Purkinje cell (primary cell): ENCODE data around the gene CSAG1. TPM values are rescaled to one million over a fixed set of nuclear protein-coding genes. Genes with fewer than 3 reads are reported as not detected.

Source experiments
- polyA plus RNA-seq: library from polyadenylated mRNA; unstranded; fragments of >200 nt; fragmentation: Nextera tagmentation; gene quantifications from 2 replicates; pipeline ENCODE4 v1.2.1, GENCODE V29; 2014

The CSAG1 gene
- 0.86 TPM in 1 of 2 replicates, not detected in the other for polyA plus RNA-seq

GRCh38 chrX:152733261-152733975, at the start of gene CSAG1, which contains the start of gene MAGEA12:
TSS of gene CSAG1 (minus strand) at chrX:152733721. CDS start at chrX:152732460, 1,261 bp downstream.
TSS of gene MAGEA12 (plus strand) at chrX:152733757. CDS start at chrX:152736162, 2,405 bp downstream.

GRCh38 chrX:152769549-152770289, 36.2 kb upstream of the CSAG1 start, which contains the start of gene MAGEA6:
TSS of gene MAGEA6 (minus strand) at chrX:152769689. CDS start at chrX:152767650, 2,039 bp downstream.

GRCh38 chrX:152758918-152759317, 25.4 kb upstream of the CSAG1 start, which contains the start of gene CSAG3:
TSS of gene CSAG3 (plus strand) at chrX:152759218.

GRCh38 chrX:152753686-152754650, 20.4 kb upstream of the CSAG1 start, which contains the start of gene MAGEA2:
TSS of gene MAGEA2 (minus strand) at chrX:152753842. CDS start at chrX:152751363, 2,479 bp downstream.

GRCh38 chrX:152713815-152714787, 19.4 kb downstream of the CSAG1 start, which contains the start of gene MAGEA2B:
TSS of gene MAGEA2B (plus strand) at chrX:152714628. CDS start at chrX:152717107, 2,479 bp downstream.

GRCh38 chrX:152709173-152709572, 24.3 kb downstream of the CSAG1 start, which contains the start of gene CSAG2:
TSS of gene CSAG2 (minus strand) at chrX:152709273. CDS start at chrX:152709112, 161 bp downstream.

GRCh38 chrX:152697952-152698931, 35.3 kb downstream of the CSAG1 start, which contains the start of gene MAGEA3:
TSS of gene MAGEA3 (plus strand) at chrX:152698794. CDS start at chrX:152700833, 2,039 bp downstream.

Other genes starting within 250 kb of the CSAG1 start
- gene GABRQ, start 95.8 kb downstream of the CSAG1 start, polyA plus RNA-seq: not detected in 2 replicates
- not detected in 2 replicates for gene MAGEA3, start 34.9 kb downstream of the CSAG1 start, polyA plus RNA-seq
- not detected in 2 replicates for gene CSAG2, start 24.4 kb downstream of the CSAG1 start, polyA plus RNA-seq
- not detected in 2 replicates for gene MAGEA2B, start 19.1 kb downstream of the CSAG1 start, polyA plus RNA-seq
- not detected in 2 replicates for gene MAGEA12, start within 50 bp of the CSAG1 start, polyA plus RNA-seq
- gene MAGEA2, start 20.1 kb upstream of the CSAG1 start, polyA plus RNA-seq: not detected in 2 replicates
- gene CSAG3, start 25.5 kb upstream of the CSAG1 start, polyA plus RNA-seq: not detected in 2 replicates
- not detected in 2 replicates for gene MAGEA6, start 36.0 kb upstream of the CSAG1 start, polyA plus RNA-seq
- gene CETN2, start 97.0 kb upstream of the CSAG1 start, polyA plus RNA-seq: 115 and 119 TPM in 2 replicates
- gene NSDHL, start 97.3 kb upstream of the CSAG1 start, polyA plus RNA-seq: 16.4 and 20.0 TPM in 2 replicates
- 1.1 TPM in 1 of 2 replicates, not detected in the other for gene ZNF185, start 164.3 kb upstream of the CSAG1 start, polyA plus RNA-seq